NCI-H524 (cell line): ENCODE data around the gene TEX35.
A peak's percentile ranks its signal among the peaks of the same experiment; 100 is the strongest.

ENCODE experiments used
- DNase-seq, 2 experiments: peaks; one replicate each; lab custom pipeline; 2025; lab: John Stamatoyannopoulos, UW

TEX35 gene

DNA sequence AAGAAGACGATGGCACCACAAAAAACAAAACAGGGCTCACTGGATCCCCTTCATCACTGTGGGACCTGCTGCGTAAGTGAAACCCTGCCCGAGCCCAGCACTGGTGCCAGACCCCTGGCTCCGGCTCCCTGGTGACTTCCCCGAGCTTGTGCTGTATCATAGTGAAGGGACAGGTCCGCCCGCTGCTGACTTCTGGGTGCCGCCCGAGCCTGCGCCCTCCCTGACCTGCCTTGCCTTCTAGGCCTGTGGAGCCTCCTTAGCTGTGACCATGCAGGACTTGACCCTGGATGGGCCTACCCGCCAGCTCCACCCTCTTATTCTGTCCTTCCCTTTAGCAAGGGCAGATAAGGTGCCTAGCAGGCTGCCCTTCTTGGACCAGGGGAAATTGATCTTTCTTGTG, 7.9 kb downstream of the TEX35 start:
- DNase-seq: no peak

DNA sequence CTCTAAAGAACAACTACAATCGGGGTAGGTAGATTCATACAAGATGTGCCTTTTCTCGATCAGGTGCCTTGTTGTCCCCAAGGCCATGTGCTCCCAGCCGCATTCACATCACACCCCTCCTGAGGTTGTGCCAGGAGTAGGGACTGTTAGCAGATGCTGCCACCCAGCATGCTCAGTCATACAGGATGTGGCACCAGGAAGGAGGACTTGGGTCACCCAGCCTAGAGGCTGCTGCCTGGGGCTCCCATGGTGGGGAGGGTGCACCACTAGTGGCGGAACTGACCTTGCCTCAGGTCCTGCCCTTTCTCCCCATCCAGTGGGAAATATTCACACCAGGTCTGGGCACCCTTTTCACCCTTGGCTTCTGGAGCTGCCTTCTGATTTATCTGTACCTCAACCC, 8.3 kb downstream of the TEX35 start:
- DNase-seq: no peak

DNA sequence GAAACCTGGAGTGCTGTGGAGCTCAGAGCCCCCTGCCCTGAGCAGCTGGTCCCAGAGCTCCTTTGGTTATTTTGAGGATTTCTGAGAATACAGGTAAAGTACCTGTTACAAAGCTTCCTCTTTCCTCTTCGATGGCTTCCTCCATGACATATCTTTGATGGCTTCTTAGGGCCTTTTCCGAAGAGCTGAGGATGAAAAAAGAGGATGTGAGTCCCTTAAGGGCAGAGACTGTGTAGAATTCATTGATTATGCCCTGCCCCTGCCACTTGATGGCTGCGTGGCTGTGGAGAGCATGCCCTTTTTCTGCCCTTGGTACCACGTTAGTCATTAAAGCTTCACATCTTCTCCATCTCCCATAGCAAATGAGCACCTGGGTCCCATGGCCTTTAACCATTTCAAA, 14.2 kb downstream of the TEX35 start:
- no peak for DNase-seq

DNA sequence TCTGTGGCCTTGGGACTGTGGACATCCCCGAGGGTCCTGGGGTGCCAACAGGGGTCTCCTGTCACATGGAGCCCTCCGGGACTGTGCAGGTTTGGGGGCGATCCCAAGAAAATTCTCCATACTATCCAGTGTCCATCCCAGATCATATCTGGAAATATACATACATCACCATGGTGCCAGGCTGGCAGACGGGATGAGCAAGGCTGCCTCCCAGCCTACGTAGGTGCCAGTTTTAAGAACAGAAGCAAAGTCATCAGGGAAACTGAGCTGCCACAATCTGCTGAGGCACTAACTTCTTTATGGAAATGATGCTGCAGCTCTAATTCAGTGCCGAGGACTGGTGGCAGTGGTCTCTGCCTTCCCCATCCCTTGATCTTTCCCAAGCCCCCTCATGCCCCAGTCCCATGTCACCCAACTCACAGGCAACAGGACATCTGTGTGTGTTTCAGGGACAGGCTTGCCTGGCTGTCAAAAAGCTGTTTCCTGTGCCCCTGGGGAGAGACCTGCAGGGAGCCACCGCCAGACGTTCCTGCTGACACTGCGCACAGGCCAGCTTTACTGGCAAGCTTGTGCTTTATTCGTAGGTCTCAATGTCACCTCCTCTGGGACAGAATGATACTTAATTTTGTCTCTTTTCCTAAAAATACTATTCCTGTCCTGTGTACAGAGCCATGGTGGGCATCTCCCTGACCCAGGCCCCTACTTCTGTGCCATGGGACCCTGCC, 15.5 kb downstream of the TEX35 start:
- DNase-seq: no peak

DNA sequence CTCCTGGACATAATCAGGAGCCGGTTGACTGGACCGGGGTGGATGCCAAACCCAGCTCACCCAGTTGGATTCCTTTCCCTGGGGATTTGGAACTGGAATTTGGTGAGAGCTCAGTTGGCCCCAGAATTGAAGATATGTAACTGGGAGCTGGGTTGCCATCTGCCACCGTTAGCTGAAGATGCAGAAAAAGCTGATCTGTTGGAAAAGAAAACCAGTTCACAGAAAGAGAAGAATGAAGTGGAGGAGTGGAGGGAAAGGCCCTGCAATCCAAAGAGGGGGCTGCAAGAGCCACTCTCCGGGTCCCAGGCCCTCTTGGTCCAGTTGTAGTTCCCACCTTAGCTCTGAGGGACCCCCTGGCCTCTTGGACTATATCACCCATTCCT, 16.0 kb downstream of the TEX35 start:
- no peak for DNase-seq

DNA sequence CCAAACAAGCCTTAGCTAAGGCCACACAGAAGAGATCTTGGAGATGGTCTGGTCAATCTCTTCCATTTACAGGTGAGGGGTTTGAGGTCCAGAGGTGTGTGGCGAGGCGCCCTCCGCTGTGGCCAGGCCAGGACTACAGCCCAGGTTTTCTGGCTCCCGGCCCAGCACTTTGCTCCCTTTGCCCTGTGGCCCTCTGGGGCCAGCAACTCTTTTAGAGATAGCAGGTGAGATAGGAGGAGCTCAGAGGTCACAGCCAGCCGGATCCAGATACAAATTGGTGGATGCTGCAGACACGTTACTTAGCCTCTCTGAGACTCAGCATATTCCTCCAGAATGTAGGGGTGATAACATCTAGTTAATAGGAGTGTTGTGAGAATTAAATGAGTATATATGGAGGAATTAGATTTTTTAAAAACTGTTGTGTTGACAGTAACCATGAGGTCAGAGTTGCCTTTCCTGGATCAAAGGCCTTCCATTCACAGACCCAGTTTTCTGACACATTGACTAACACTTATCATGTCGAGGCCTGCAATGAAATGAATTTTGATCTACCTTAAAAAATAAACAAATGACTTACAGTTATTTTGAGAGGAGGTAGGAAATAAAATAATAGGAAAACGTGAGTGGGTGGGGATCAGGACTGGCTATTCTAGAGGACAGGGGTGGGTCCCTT, 16.6 kb downstream of the TEX35 start:
- DNase-seq: no peak

DNA sequence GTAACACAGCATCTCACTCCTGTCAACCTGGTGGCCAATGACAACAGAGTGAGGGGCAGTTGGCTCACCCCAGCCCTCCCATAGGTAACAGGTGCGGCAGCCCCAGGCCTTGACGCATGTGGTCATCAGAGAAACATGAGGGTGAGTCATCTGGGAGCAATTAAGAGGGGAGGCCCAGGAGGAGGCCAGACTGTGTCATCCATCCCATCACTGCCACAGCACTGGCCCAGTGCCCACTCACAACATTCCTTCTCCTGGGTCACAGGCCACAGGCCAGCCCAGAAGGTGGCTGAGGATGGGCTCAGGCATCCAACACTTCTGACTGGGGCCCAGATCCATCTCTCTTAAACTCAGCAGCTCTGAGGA, 17.1 kb downstream of the TEX35 start:
- no peak for DNase-seq

DNA sequence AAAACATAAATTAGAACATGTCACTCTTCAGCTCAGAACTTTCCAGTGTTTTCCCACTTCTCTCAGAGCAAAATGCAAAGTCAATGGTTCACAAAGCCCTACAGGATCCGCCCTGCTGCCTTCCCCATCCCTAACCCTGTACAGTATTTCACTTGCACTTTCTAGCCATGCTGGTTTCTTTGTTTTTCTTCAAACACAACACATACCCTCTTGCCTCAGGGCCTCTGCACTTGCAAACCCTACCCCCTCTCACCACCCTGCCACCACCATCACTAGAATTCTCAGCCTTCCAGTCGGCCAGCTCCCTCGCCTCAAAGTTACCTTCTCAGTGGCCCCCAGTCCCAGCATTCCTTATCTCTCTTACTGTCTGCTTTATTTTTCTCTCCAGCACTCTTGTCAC, 17.6 kb downstream of the TEX35 start:
- DNase-seq: no peak

DNA sequence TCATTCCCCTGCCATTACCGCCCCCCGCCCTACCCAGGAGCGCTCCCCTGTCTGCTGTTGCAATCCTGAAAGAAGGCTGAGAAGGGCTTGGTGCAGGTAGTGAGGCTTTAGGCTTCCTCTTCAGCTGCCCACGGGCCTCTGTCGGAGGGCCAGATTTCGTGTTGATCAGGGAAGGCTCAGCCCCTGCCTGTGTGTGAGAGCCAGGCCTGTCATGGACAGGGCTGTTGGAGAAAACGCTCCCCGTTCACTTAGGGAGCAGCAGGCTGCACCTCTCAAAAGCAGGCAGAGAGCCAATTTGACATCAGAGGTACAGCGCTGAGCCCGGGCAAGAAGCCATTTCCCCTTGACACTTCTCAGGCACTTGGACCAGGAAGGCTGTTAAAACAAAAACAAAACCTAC, 19.0 kb downstream of the TEX35 start:
- peak in 1 of 2 experiments; percentile 51 for DNase-seq

DNA sequence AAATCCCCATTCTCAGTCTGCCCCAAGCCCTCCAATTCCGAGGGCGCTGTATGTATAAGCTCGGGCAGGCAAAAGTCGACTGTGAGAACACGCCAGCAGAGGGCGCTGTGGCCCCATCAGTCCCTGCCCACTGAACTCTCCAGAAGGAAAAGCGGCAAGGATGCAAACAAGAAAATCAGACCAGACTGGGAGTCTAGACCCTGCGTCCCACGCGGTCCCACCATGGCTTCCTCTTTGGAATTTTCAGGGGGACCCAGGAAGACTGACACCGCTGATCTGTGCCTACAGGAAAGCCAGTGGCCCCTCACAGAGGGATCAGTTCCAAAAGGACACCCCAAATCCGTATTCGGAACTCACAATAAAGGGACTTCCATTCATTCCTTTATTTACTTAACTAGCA, 19.5 kb downstream of the TEX35 start:
- peak; percentile 53 to 79 for DNase-seq

DNA sequence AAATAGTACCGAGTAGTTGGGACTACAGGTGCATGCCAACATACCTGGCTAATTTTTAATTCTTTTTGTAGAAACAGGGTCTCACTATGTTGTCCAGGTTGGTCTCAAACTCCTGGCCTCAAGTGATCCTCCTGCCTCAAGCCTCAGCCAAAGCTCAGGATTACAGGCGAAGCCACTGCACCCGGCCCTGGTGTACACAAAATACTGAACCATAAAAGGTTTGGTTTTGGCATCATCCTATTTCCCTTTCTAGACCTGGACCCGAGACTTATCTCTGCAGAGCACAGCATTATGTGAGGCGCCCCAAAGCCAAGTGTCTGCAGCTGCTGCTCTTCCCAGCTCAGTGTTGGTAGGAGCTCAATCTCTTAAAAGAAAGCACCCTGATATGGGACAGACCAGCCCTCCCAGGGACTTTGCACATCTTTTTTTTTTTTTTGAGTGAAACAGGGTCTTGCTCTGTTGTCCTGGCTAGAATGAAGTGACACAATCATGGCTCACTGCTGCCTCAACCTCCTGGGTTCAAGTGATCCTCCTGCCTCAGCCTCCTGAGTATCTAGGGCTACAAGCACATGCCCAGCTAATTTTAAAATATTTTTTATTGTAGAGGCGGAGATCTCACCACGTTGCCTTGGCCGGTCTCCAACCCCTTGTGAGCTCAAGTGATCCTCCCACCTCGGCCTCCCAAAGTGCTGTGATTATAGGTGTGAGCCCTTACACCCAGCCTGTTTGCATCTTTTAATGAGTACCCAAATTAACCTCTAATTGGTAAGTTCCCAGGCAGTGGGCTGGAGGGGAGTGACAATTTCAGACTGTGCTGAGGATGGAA, 20.4 kb downstream of the TEX35 start:
- DNase-seq: no peak

DNA sequence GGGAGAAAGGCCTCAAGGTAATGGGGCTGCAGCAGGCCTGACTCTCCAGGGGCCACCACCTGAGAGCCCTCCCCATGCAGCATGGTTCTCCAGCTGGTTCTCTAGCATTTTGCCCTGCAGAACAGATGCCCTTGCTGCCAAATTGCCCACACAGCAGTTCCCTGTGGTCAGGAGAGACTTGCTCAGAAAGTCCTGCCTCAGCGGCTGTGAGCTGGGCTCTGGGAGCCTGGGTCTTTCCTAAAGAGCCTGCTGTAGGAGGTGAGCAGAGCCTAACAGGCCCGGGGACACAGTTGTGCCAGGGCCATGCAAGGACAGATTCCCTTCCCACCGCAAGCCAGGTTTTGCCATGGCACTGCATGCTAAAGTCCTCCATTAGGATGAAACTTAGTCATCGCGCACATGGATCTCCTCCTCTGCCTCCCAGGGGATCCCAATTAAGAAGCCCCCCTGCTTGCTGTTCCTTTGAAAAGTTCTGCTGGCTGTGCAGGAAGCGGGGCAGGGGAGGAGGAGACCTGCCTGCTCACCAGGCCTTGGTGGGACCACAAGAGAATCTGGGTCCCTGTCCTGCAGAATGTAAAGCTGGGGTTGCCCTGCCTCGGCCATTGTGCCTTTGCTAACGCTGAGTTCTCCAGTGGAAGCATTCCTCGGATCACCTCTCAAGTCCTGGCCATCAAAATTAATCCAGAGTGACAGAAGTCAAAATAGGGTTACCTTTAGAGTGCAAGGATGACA, 21.4 kb downstream of the TEX35 start:
- no peak for DNase-seq

DNA sequence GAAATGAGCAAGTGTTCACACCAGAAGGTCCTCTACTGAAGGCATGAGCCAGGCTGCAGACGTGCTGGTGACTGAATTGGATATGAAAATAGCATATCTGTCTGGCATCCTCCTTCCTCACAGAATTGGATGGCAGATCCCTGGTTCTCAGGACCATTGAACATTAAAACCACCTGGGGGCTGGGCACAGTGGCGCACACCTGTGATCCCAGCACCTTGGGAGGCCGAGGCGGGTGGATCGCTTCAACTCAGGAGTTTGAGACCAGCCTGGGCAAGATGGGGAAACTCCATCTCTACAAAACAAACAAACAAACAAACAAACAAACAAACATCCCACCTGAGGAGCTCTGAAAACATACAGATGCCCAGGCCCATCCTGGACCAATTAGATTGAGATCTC, 23.4 kb downstream of the TEX35 start:
- no peak for DNase-seq

DNA sequence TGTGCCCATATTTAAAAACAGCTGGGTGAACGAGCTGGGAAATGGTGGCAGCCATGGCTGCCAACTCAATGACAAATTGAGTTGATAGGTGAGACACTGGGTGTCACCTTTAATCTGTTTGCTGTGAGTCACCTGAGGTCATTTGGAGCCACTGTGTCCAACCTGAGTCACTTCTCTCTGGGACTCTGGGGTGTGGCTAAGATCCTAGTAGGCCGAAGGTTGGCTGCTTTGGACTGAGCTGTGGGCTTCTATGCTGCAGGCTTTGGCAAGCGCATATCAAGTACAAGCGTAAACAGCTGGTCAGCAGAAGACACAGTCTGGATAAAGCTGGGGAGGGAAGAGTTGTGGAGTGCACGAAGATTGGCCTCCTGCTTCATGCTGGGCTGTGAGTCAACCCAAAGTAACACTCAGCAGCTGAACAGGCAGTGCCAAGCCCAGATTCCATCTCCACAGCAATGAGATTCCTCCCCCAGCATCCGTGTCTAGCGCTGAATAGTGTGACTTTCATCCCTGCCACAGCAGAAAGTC, 24.0 kb downstream of the TEX35 start:
- no peak for DNase-seq

DNA sequence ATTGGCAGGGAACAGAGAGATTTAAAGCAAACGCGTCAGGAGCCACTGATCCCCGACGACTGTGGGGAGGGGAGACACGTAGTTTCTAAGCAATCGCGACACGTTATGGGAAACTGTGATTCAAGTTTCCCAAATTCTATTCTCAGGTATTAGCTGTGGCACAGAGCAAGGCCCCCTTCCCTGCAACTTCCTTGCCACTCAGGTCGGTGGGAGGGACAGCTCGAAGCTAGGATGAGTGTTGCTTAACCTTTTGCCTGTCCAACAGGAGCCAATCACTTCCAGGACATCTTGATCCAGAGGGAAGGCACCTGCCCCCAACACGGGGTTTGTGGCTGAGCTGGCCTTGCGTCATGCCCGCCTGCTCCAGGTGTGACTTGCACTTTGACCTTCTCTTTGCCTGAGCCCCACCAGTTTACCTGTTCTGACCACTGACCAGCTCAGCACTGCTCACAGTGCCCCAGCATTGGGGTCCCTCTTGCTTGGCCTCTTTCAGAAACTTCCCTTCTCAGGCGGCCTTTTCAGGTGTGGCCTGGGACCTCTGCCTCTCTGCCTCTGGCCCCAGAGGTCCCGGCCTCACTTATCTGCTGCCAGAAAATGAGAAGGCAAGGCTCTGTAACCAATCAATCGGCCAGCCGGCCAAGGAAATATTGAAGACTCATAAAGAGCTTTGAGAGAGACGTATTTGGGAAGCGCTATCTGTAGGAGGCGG, 24.6 kb downstream of the TEX35 start:
- no peak for DNase-seq

DNA sequence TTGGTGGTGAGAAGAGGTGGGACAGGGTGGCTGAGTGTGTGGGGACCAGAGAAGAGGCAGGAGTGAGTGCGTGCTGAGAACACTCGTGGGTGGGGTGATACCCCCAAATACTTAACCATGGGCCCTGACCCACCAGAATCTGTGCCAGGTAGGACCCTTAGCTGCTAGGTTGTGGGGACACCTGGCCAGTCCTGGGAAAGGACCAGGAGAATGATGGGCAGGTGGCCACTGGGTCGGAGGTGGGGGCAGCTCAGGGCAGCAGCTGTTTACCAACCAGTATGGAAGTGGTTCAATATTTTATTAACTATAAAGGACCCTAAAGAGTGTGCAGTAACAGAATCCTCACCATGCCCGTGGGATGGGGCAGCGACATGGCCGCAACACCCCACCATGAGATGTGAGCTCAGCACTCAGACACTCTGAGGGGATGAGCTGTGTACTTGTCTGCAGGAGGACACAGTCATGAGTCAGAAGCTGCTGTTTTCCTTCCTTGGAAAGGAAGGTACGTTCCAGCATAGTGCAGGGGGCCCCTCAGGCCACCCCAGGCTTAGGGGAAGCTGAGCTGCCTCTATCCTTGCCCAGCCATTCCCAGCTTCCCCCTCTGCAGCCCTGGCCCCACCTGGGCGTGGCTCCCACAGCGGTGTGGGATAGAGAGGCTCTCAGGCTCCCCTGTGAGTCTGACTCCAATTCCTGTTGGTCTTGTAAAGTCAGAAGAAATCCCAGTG, 25.4 kb downstream of the TEX35 start:
- no peak for DNase-seq

DNA sequence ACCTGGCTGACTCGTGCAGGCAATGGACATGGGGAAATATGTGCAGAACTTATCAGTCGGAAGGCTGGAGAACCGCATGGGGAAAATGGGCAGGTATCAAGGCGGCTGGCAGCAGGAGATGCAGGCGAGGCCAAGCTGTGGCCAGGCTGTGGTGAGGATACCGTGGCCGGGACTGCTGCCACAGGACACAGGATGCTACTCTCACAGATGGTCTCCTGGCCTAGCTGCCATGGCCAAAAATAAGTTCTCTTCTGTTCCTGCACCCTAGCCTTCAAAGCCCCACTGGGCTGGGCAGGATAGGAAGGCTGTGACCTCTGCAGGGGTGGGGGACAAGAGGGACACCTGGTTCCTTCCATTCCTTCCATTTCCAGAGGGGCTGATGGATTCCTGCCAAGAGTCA, 26.4 kb downstream of the TEX35 start:
- no peak for DNase-seq

DNA sequence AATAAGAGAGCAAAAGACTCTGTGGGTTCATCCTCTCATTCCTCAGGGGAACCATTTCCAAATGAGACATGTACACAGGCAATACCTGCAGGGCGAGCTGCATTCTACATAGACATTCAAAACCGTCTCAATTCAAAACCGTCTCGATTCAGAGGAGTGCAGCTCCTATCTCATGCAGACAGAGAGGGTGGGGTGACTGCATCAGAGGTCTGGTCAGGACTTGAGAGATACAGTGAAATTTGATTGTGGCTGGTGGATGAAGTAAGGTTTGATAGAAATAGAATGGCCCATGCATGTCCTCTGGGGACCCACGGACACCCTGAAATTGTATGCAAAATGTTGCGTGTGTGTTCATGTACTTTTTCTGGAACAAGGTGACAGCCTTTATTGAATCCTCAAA, 27.3 kb downstream of the TEX35 start:
- peak in 1 of 2 experiments; percentile 51 for DNase-seq

DNA sequence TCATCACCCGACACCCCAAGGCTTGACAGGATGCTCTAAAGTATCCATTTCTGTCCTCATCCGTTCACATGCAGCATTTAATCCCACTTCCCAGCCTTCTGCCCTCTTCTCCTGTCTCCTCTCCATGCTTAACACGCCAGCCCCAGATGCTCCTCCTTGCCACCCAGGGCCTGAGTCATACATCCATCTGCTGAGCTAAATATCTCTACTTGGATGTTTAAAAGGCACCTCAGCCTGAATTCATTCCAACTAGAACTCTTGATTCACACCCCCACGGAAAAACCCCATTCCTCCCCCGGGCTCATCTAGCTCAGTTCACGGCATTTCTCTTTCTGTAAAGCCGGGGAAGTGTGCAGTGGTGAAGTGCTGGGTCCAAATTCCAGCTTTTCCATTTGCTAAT, 27.7 kb downstream of the TEX35 start:
- DNase-seq: peak; percentile 84 to 94

DNA sequence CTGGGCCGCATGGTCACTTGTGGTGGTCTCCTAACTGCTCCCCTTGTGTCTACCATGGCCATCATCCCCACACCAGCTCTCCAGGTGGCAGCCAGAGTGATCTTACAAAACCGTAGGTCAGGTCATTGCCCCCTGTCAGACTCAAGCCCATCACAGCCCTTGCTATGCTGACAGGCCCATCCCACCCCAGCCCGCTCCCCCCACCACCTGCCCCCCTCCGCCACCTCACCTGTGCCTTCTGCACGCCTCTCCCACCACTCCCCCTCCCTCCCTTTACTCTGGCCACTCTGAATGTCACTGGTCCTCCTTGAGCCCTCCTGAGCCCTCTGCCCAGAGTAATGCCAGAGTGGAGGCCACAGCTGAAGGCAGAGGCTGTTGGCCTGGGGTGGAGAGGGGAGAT, 28.5 kb downstream of the TEX35 start:
- DNase-seq: no peak
